Activated CD8-positive, alpha-beta T cell treated with anti-CD3 and anti-CD28 coated beads for 36 hours (primary cell): ENCODE data around the gene KIAA1614. TPM values are rescaled to one million over a fixed set of nuclear protein-coding genes. Genes with fewer than 3 reads are reported as not detected.

Source experiments
- ATAC-seq: fragments of 200-7000 bp; cut with Tn5 transposase; one replicate; pipeline ENCODE4 v1.10.0; 2021; ENCODE audit warnings: mild to moderate bottlenecking, moderate library complexity
- CTCF ChIA-PET: fragments of 350-600 bp; sonication (Branson Sonifier 250); formaldehyde crosslinking; loops from one replicate; lab custom pipeline; 2021; ENCODE audit warnings: antibody characterized with exemption; lab: Charles Lee
- POLR2A ChIA-PET: fragments of 350-600 bp; sonication (Branson Sonifier 250); formaldehyde crosslinking; loops from one replicate; lab custom pipeline; 2021; ENCODE audit warnings: antibody characterized with exemption; lab: Charles Lee
- DNase-seq: peaks from one replicate; pipeline ENCODE4 v3.0.0-alpha.2; 2020
- H3K27ac Mint-ChIP-seq: one replicate; pipeline ENCODE4 v1.8.0; 2021; ENCODE audit warnings: mild to moderate bottlenecking, mixed read lengths
- H3K27me3 Mint-ChIP-seq: one replicate; pipeline ENCODE4 v1.8.0; 2021; ENCODE audit warnings: mixed read lengths
- H3K36me3 Mint-ChIP-seq: one replicate; pipeline ENCODE4 v1.8.0; 2021; ENCODE audit warnings: low read depth, mixed read lengths
- H3K4me1 Mint-ChIP-seq: one replicate; pipeline ENCODE4 v1.8.0; 2021; ENCODE audit warnings: low read depth, mixed read lengths
- H3K4me3 Mint-ChIP-seq: one replicate; pipeline ENCODE4 v1.8.0; 2021; ENCODE audit warnings: mild to moderate bottlenecking, moderate library complexity, mixed read lengths
- H3K9me3 Mint-ChIP-seq: one replicate; pipeline ENCODE4 v1.8.0; 2021; ENCODE audit warnings: mixed read lengths
- intact Hi-C: fragments of 100-400 bp; cut with micrococcal nuclease; formaldehyde crosslinking; loops from one replicate; pipeline ENCODE4 v1.10.0; 2022
- total RNA-seq, 2 experiments: library from RNA; stranded (reverse); gene quantifications; one replicate each; pipeline ENCODE4 v1.2.3, GENCODE V29; 2021
- TF ChIP-seq, protein P1 (sequence below): fragments of 200-600 bp; IDR thresholded peaks from one replicate; pipeline ENCODE4 v1.8.0; 2022; ENCODE audit warnings: antibody characterized with exemption, mild to moderate bottlenecking

Gene KIAA1614
- total RNA-seq, 2 experiments from 2014 or later: 0.18 TPM; not detected in 1

DNA sequence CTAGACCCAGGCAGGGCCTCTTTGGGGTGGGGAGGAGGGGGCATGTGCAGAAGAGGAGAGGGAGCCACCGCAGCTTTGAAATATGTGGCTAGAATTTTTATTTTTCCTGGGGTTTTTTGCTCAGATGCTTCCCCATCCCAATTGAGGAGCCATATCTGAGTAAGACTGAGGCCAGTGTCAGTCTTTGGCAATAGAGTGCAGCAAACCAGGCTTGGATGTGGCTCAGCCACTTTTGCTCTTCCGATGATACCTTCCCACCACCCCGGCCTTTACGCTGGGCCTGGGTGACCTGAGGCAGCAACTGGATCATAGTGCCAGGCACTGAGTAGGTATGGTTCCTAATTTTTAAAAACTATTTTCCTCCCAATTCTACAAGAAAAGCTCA is 36.9 kb downstream of the KIAA1614 start:
- DNase-seq (no peak), ATAC-seq (no peak)
- Mint-ChIP-seq H3K4me3 (no peak overlapping the region), H3K27ac (no peak overlapping the region), H3K4me1 (peaks cover 15% of the 10 kb centered on the region), H3K9me3 (peaks cover 20% of the 10 kb centered on the region), H3K36me3 (peaks cover 39% of the 10 kb centered on the region), H3K27me3 (no peaks in the 10 kb centered on the region)
- ChIA-PET POLR2A (no interaction called here), CTCF (no interaction called here)
- intact Hi-C loops: no loop called here
- TF ChIP-seq, protein P1, sequence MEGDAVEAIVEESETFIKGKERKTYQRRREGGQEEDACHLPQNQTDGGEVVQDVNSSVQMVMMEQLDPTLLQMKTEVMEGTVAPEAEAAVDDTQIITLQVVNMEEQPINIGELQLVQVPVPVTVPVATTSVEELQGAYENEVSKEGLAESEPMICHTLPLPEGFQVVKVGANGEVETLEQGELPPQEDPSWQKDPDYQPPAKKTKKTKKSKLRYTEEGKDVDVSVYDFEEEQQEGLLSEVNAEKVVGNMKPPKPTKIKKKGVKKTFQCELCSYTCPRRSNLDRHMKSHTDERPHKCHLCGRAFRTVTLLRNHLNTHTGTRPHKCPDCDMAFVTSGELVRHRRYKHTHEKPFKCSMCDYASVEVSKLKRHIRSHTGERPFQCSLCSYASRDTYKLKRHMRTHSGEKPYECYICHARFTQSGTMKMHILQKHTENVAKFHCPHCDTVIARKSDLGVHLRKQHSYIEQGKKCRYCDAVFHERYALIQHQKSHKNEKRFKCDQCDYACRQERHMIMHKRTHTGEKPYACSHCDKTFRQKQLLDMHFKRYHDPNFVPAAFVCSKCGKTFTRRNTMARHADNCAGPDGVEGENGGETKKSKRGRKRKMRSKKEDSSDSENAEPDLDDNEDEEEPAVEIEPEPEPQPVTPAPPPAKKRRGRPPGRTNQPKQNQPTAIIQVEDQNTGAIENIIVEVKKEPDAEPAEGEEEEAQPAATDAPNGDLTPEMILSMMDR: no peak

GRCh38 chr1:180950321-180950720 is 37.6 kb downstream of the KIAA1614 start:
- TF ChIP-seq, protein P1: no peak
- intact Hi-C loops: no loop called here
- Mint-ChIP-seq H3K36me3 (peaks cover 39% of the 10 kb centered on the region), H3K4me3 (no peak overlapping the region), H3K4me1 (peaks cover 15% of the 10 kb centered on the region), H3K27ac (no peak overlapping the region), H3K9me3 (peaks cover 20% of the 10 kb centered on the region), H3K27me3 (no peaks in the 10 kb centered on the region)
- ChIA-PET CTCF (no interaction called here), POLR2A (no interaction called here)
- DNase-seq (no peak), ATAC-seq (no peak)

- H3K27me3 Mint-ChIP-seq: no peaks in the 10 kb centered on the region
- POLR2A ChIA-PET: no interaction called here
- ATAC-seq (no peak), DNase-seq (no peak)
- intact Hi-C loops: no loop called here
- CTCF ChIA-PET: no interaction called here
- TF ChIP-seq, protein P1: no peak
- peaks cover 12% of the 10 kb centered on the region for H3K4me1 Mint-ChIP-seq
- peaks cover 17% of the 10 kb centered on the region for H3K9me3 Mint-ChIP-seq
- no peak overlapping the region for H3K27ac Mint-ChIP-seq
- H3K4me3 Mint-ChIP-seq: no peak overlapping the region
- peaks cover 36% of the 10 kb centered on the region for H3K36me3 Mint-ChIP-seq
These were observed 38.6 kb downstream of the KIAA1614 start for GRCh38 chr1:180951186-180951745.

GRCh38 chr1:180951836-180952656 is 39.3 kb downstream of the KIAA1614 start:
- ChIA-PET POLR2A (no interaction called here), CTCF (interaction anchor here (0.6 to 1.4 kb wide), 2 partner anchors 190 to 585 kb away, joined by 3 to 7 read pairs; no protein-coding TSS in a partner anchor)
- TF ChIP-seq, protein P1: no peak
- no peak for DNase-seq
- no peak overlapping the region for H3K27ac Mint-ChIP-seq
- no peak for ATAC-seq
- H3K4me3 Mint-ChIP-seq: no peak overlapping the region
- H3K27me3 Mint-ChIP-seq: no peaks in the 10 kb centered on the region
- intact Hi-C loops: no loop called here
- H3K9me3 Mint-ChIP-seq: peaks cover 10% of the 10 kb centered on the region
- H3K36me3 Mint-ChIP-seq: peaks cover 29% of the 10 kb centered on the region
- peaks cover 6% of the 10 kb centered on the region for H3K4me1 Mint-ChIP-seq

GRCh38 chr1:180952657-180953013 is 39.9 kb downstream of the KIAA1614 start:
- no peaks in the 10 kb centered on the region for H3K27me3 Mint-ChIP-seq
- intact Hi-C loops: no loop called here
- TF ChIP-seq, protein P1: no peak
- H3K27ac Mint-ChIP-seq: no peak overlapping the region
- ChIA-PET CTCF (interaction anchor here (1.4 kb wide), 1 partner anchor 189 kb away, joined by 7 read pairs; no protein-coding TSS in a partner anchor), POLR2A (no interaction called here)
- H3K4me3 Mint-ChIP-seq: no peak overlapping the region
- H3K9me3 Mint-ChIP-seq: peaks cover 4% of the 10 kb centered on the region
- ATAC-seq (no peak), DNase-seq (no peak)
- H3K36me3 Mint-ChIP-seq: peaks cover 24% of the 10 kb centered on the region
- peaks cover 4% of the 10 kb centered on the region for H3K4me1 Mint-ChIP-seq
